ENCODE data around the gene PDE6A.
"Not testable (repeated sequence)": the region's sequence is repeated elsewhere in the genome, so short reads cannot be mapped to it uniquely, and the experiment has no call there.

The PDE6A gene

GRCh38 chr5:149863830-149864229 lies 80.8 kb downstream of the PDE6A start:
- POLR2A ChIA-PET (ENCODE audit: low non-redundant PET) = no interaction called here
- H3K27ac ChIP-seq = no peak overlapping the region
- DNase-seq (ENCODE audit: low spot score) = no peak
- CTCF ChIA-PET = interaction anchor here (0.6 to 1.4 kb wide), 2 partner anchors 126 to 588 kb away, joined by 6 read pairs; no protein-coding TSS in a partner anchor
- TF ChIP-seq CTCF (conservative IDR thresholded peaks at IDR 0.05; ENCODE audit: low read depth) = no peak

DNA sequence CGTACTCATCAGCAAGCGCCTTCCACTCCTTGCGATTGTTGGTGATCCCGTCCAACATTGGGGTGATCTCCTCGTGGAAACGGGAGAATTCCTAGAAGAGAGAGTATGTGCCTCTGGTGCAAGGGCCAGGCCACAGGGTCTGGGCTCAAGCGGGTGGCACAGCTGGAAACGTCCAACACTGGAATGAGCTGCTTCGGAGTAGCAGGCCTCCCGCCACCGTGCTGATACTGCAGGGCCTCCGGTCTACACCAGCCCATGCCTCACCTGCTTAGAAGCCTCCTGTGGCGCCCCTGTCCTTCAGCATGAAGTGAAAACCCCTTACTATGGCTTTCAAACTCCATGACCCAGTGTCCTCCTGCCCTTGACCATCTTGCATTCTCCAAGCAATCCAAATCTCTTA lies 81.4 kb downstream of the PDE6A start:
- ChIA-PET POLR2A (ENCODE audit: low non-redundant PET) (no interaction called here), CTCF (interaction anchor here (1.4 kb wide), 1 partner anchor 127 kb away, joined by 6 read pairs; no protein-coding TSS in a partner anchor)
- TF ChIP-seq CTCF (conservative IDR thresholded peaks at IDR 0.05; ENCODE audit: low read depth) = no peak
- no peak overlapping the region for H3K27ac ChIP-seq
- no peak for DNase-seq (ENCODE audit: low spot score)

DNA sequence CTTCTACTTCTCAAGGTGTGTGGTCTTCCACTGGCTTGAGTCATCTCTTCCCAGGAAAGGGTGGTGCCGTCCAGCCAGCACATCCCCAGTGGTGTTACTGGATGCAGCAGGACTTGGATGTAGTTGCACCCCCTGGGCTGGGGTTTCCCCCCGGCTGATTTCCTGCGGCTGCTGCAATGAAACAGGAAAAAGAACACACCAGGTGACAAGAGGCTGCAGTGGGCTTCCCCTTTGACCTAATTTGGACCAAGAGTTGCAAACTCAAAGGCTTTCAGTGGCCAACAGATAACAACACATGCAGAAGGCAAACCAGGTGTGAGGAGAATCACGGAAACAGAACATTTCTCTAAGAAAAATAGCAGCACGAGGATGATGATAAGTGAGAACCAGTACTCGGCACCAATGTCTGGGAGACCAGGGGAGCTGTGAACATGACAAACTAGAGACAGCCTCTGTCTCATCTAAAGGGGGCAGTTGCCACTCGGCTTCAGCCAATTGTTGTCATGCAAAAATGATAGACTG lies 83.7 kb downstream of the PDE6A start:
- peak overlapping the region; percentile 61 for H3K27ac ChIP-seq
- no peak for TF ChIP-seq CTCF (conservative IDR thresholded peaks at IDR 0.05; ENCODE audit: low read depth)
- POLR2A ChIA-PET (ENCODE audit: low non-redundant PET) = no interaction called here
- CTCF ChIA-PET = interaction anchor here (0.6 to 1.7 kb wide), 3 partner anchors 8 to 11 kb away, joined by 3 to 14 read pairs (median 3); no protein-coding TSS in a partner anchor
- peak; percentile 85 for DNase-seq (ENCODE audit: low spot score)

DNA sequence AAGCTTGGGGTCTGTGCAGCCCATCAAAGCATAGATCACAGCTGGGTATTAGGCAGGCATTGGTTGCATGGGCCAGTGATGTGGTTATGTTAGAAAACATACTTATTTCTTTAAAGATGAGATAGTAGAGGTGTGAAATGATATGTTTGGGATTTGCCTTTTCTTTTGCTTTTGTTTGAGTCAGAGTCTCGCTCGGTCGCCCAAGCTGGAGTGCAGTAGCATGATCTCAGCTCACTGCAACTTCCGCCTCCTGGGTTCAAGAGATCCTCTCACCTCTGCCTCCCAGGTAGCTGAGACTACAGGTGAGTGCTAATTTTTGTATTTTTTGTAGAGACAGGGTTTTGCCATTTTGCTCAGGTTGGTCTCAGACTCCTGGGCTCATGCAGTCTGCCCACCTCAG lies 84.8 kb downstream of the PDE6A start:
- ChIA-PET POLR2A (ENCODE audit: low non-redundant PET) (no interaction called here), CTCF (no interaction called here)
- TF ChIP-seq CTCF (conservative IDR thresholded peaks at IDR 0.05; ENCODE audit: low read depth) = no peak
- H3K27ac ChIP-seq = peak overlapping the region; percentile 10; the same call in 1 of the 2 replicates
- no peak for DNase-seq (ENCODE audit: low spot score)

GRCh38 chr5:149858481-149858880 lies 86.1 kb downstream of the PDE6A start:
- DNase-seq (ENCODE audit: low spot score); POLR2A ChIA-PET (ENCODE audit: low non-redundant PET); H3K27ac ChIP-seq; CTCF ChIA-PET: not testable (repeated sequence)

- POLR2A ChIA-PET (ENCODE audit: low non-redundant PET) = no interaction called here
- DNase-seq (ENCODE audit: low spot score) = peak; percentile 59
- no peak for TF ChIP-seq CTCF (conservative IDR thresholded peaks at IDR 0.05; ENCODE audit: low read depth)
- CTCF ChIA-PET = interaction anchor here (0.7 kb wide), 1 partner anchor 116 kb away, joined by 3 read pairs; no protein-coding TSS in a partner anchor
- peak overlapping the region; percentile 73 for H3K27ac ChIP-seq
Observed at GRCh38 chr5:149857499-149857898, 87.1 kb downstream of the PDE6A start.

- DNase-seq (ENCODE audit: low spot score) = no peak
- ChIA-PET CTCF (interaction anchor here (0.5 to 4.9 kb wide), 3 partner anchors 19 to 219 kb away, joined by 3 to 26 read pairs (median 3); no protein-coding TSS in a partner anchor), POLR2A (ENCODE audit: low non-redundant PET) (no interaction called here)
- H3K27ac ChIP-seq = no peak overlapping the region
- no peak for TF ChIP-seq CTCF (conservative IDR thresholded peaks at IDR 0.05; ENCODE audit: low read depth)
Observed at GRCh38 chr5:149855366-149855765, 89.2 kb downstream of the PDE6A start.

Measured in RWPE1 (cell line).